ENCODE data around the gene FBXW12.

The FBXW12 gene

DNA sequence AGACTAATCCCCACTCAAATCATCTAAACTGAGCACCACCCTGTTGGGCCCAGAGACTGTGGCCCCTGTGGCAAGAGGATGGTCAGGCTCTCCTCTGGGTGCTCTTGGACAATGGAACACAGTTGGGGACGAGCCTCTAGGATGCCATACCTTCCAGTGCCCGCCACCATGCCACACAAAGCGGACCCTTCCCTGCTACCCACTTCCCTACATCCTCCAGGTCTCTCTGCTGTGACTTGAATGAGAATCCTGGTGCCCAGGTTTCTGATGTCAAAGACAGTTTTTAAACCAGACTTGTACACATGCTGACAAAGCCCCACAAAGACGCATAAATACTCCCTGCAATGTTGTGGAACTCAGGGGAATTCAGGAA, 63.2 kb downstream of the FBXW12 start:
- DNase-seq (ENCODE audit: low read depth, low spot score): no peak

DNA sequence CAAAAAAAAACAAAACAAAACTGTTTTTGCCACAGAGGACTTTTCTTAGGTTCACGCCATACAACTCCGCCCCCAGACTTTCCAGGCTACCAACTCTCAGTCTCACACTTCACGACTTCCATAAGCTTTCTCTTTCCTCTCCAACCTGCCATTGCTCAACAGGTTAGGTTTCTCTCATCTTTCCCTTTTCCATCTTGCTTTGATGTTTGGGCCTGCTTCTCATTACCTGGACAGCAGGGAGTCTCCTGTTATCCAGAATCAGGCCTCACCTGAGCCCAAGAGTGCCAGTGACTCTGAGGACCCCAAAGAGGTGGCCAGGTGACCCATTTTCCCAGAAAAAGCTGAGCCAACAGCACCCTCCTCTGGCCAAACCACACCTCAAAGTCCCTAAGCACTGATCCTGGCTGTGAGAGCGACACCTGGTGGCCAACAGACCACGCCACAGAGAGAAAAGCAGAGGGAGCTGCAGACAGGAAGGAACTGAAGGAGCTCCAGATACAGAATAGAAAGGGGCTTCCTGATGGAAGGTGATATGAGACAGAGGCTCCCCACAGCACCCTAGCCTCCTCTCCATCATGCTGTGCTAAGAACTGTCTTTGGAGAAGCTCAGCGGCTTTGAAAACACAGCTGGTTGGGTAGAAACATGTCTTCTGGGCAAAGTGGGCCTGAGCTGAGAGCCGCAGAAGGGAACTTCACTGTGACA, 63.9 kb downstream of the FBXW12 start:
- DNase-seq (ENCODE audit: low read depth, low spot score): peak; percentile 79

DNA sequence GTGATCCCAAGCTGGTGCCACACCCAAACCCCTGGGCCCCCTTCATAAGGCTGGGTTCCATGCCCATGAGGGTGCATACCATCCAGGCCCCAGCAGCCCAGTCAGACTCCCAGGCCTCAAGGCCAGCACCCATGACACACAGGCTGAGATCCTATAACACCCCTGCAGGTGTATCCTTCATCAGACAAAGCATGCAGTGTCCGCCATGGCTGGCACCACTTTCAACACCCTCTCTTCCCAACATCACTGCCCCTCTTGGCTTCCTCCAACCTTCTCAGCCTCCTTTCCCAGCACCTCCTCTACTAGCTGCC, 64.4 kb downstream of the FBXW12 start:
- no peak for DNase-seq (ENCODE audit: low read depth, low spot score)

DNA sequence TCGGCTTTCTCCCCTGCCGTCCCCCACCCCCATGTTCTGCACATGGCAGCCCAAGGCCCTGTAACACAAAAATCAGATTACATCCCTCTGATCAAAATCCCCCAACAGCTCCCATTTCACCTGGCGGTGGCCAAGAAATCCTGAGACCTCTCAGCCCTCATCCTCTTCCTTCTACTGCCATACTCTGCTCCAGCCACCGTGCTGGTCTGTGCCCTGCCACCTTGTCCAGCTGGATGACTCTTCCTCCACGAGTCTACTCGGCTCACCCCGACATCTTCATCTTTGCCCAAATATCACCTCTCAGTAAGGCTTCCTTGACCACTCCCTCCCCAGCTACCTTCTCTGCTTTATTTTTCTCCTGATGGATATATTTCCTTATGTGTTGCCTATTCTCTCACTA, 64.8 kb downstream of the FBXW12 start:
- no peak for DNase-seq (ENCODE audit: low read depth, low spot score)

DNA sequence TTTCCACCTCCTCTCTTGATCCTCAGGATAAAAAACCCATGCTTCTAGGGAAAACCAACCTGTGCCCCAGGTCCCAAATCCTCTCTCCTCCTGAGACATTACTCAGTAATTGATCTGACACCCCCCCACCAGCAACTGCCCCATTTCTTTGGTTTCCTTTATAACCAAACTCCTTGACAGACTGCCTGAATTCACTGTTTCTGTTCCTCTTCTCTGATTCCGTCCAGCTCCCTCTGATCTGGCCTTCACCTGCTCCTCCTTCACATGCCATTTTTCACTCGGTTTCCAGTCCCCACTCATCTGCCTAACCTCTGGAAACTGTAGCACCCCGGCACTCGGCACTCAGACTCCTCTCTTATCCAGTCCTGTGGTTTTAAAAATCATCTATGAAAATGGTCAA, 65.8 kb downstream of the FBXW12 start:
- no peak for DNase-seq (ENCODE audit: low read depth, low spot score)

DNA sequence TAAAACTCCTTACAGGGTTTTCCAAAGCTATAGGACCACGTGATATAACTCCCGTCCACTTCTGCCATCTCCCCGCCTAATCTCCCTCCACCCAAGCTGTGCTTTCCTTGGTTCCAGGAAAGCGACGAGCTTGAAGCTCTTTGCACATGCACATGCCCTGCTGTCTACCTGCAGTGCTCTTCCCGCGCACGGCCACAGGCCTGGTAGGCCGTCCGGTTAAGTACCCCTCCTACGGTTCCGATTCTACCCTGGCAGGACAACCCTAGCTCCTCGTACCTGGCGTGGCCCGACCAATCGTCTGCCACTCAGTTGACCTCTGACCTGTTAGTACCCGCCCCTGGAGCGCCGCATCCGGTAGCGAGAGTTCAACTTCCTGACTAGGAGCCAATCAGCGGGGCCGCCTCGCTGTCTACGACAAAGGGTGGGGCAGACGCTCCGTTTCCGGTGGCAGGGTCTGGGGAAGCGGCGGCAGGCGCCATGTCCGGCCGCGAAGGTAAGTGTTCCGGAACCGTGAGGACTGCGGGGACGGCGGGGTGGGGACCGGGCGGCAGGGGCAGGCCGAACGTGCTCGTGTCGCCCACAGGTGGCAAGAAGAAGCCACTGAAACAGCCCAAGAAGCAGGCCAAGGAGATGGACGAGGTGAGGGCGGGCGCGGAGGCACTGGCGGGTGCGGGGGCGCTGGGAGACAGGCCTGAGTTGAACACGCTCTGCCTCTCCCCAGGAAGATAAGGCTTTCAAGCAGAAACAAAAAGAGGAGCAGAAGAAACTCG, 68.0 kb downstream of the FBXW12 start, which contains the start of the genes CCDC51 and TMA7:
CCDC51 (minus strand) TSS at position 300 of the 770 bp plus-strand sequence. CDS start 4,991 bp downstream, outside the sequence.
TMA7 (plus strand) TSS at position 438 of the 770 bp plus-strand sequence; CDS start at position 478, 40 bp downstream.
- peak; percentile 95 for DNase-seq (ENCODE audit: low read depth, low spot score)

DNA sequence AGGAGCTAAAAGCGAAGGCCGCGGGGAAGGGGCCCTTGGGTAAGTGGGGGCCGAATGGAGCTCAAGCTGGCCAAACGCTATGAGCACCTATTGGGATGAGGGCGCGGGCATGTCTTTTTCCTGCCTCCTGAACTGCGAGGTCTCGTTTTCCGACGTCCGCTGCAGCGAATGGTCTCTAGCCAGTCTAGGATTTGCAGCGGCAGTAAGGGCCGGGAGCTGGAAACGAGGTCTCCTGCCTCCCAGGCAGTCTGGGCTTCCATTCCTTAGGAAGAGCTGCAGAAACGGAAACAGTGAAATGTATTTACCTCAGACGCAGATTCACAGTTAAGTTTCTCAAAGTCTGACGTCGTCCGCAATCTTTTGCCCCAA, 68.6 kb downstream of the FBXW12 start:
- DNase-seq (ENCODE audit: low read depth, low spot score): no peak

DNA sequence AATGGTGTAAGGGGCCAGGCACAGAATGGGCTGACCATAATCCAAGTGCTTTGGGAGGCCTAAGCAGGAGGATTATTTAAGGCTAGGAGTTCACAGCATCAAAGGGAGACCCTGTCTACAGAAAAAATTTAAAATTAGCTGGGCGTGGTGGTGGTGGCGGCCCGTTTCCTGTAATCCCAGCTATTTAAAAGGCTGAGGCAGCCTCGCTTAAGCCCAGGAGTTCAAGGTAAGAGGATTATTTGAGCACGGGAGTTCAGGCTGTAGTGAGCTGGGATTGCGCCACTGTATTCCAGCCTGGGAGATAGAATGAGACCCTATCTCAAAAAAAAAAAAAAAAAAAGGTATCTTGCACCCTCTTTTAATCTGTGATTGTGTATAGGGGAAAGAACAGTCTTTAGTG, 69.9 kb downstream of the FBXW12 start:
- no peak for DNase-seq (ENCODE audit: low read depth, low spot score)
